IPS DF 6.9 (cell line): Measurements from ENCODE around the gene SDF2.
"Not testable (repeated sequence)": the region's sequence is repeated elsewhere in the genome, so short reads cannot be mapped to it uniquely, and the experiment has no call there.

Source experiments
- DNase-seq: peaks from one replicate; pipeline ENCODE4 v3.0.0-alpha.2; 2013; ENCODE audit warnings: low read depth, low spot score
- H3K27ac ChIP-seq: one replicate; pipeline ENCODE4 v1.5.1; 2013; ENCODE audit warnings: low read length, control low read depth
- H3K27me3 ChIP-seq: 2 replicates; pipeline ENCODE4 v1.6.1; 2013; ENCODE audit warnings: mild to moderate bottlenecking, low read length; ENCODE audit not compliant: control insufficient read depth, insufficient read depth
- H3K36me3 ChIP-seq: 2 replicates; pipeline ENCODE4 v1.6.1; 2013; ENCODE audit warnings: low read length; ENCODE audit not compliant: control insufficient read depth, insufficient read depth
- H3K4me1 ChIP-seq: 2 replicates; pipeline ENCODE4 v1.6.1; 2013; ENCODE audit warnings: low read length; ENCODE audit not compliant: control insufficient read depth, insufficient read depth
- H3K4me3 ChIP-seq: 2 replicates; pipeline ENCODE4 v1.5.1; 2013; ENCODE audit warnings: mild to moderate bottlenecking, low read length
- H3K9me3 ChIP-seq: 2 replicates; pipeline ENCODE4 v1.6.1; 2013; ENCODE audit warnings: low read length, inconsistent platforms; ENCODE audit not compliant: control insufficient read depth, insufficient read depth
- WGBS: extraction: QIAGEN DNeasy Blood & Tissue Kit; methylation state at CpG from one replicate; pipeline ENCODE4 v1.1.7; 2013; ENCODE audit warnings: mixed read lengths, missing lambda C conversion rate; ENCODE audit not compliant: insufficient read length, insufficient coverage; 5-methylcytosine and 5-hydroxymethylcytosine counted together

SDF2 gene

DNA sequence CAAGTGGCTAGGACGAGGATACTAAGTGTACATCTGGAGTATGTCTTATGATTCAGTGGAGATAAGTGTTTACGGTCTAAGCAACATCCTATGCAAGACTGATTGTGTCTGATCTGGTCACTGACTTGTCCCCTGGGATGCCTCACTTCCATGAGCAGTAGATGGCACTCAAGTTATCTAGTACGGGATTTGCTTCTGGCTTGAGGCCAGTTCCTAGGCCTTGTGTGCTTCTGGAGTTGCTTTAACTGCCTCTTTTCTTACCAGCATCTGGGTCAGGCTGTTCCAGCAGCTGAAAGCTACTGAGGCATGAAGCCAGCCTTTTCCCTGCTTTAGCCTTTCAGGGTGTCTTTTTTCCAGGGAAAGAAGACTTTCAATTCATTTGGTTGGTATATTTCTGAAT is 23.3 kb upstream of the SDF2 start:
- WGBS = no CpG with 5 or more reads among the region's 3 CpGs
- Histone ChIP-seq H3K4me1 (no peaks in the 10 kb centered on the region), H3K27me3 (no peaks in the 10 kb centered on the region), H3K36me3 (peaks cover 57% of the 10 kb centered on the region), H3K9me3 (no peaks in the 10 kb centered on the region), H3K27ac (no peak overlapping the region), H3K4me3 (no peak overlapping the region)
- no peak for DNase-seq

GRCh38 chr17:28682655-28683054 is 20.9 kb upstream of the SDF2 start:
- H3K27me3 ChIP-seq = no peaks in the 10 kb centered on the region
- no peak overlapping the region for H3K27ac ChIP-seq
- no peak for DNase-seq
- H3K4me1 ChIP-seq = no peaks in the 10 kb centered on the region
- H3K36me3 ChIP-seq = peaks cover 63% of the 10 kb centered on the region
- H3K4me3 ChIP-seq = no peak overlapping the region
- no peaks in the 10 kb centered on the region for H3K9me3 ChIP-seq
- no CpG with 5 or more reads among the region's 11 CpGs for WGBS

DNA sequence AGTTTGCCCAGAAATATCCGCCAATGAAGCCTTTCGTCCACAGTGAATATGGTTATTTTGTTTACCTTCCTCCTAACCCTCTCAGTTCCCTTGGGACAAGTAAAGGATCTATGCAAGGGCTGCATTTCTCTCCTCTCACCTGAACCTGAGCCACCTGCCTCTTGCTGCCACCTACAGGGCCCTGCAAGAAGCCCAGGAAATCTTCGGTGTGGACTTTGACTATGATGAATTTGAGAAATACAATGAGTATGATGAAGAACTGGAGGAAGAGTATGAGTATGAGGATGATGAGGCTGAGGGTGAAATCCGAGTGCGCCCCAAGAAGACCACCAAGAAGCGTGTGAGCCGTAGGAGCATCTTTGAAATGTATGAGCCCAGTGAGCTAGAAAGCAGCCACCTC is 14.3 kb upstream of the SDF2 start:
- no peaks in the 10 kb centered on the region for H3K9me3 ChIP-seq
- no peaks in the 10 kb centered on the region for H3K4me1 ChIP-seq
- DNase-seq = no peak
- H3K36me3 ChIP-seq = peaks cover 50% of the 10 kb centered on the region
- no peaks in the 10 kb centered on the region for H3K27me3 ChIP-seq
- no CpG with 5 or more reads among the region's 7 CpGs for whole genome bisulfite sequencing
- H3K27ac ChIP-seq = no peak overlapping the region
- H3K4me3 ChIP-seq = no peak overlapping the region

DNA sequence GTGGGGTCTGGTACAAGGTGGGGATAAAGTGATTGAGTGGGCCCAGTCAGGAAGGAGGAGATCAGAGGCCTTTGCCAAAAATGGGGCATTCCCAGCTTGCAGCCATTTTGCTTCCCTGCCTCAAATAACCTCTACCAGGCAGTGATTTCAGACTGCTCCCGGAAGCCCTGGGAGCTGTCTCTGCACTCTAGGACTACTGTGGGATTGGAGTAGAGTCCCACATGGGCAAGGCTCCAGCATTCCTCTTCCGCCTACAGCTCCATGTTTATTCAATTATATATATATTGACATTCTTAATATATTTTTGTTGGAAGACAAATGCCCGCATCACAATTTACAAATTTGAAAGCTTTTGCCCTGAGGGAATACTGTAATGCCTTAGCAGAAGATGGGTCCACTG is 13.8 kb upstream of the SDF2 start:
- Histone ChIP-seq H3K36me3 (peaks cover 50% of the 10 kb centered on the region), H3K4me1 (no peaks in the 10 kb centered on the region), H3K9me3 (no peaks in the 10 kb centered on the region), H3K27me3 (no peaks in the 10 kb centered on the region), H3K4me3 (no peak overlapping the region), H3K27ac (no peak overlapping the region)
- no peak for DNase-seq
- no CpG with 5 or more reads among the region's 3 CpGs for WGBS

DNA sequence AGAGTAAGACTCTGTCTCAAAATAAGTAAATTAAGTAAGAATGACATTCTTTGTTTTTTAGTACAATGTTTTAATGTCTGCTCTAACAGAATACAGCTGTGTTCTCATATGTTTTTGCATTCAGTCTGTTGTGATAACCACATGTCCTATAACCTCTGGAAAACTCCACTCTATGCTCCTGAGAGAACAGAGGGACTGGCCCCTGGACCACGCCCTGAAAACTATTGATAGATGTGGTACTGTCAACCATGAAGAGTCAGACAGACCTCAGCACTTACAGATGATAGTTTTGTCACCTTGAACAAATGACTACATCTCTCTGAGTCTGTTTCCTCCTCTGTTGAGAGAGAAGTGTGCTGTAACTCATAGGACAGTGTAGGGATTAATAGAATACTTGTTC is 8.2 kb upstream of the SDF2 start:
- Histone ChIP-seq H3K27me3 (no peaks in the 10 kb centered on the region), H3K4me1 (no peaks in the 10 kb centered on the region), H3K36me3 (peaks cover 20% of the 10 kb centered on the region), H3K9me3 (no peaks in the 10 kb centered on the region), H3K4me3 (no peak overlapping the region), H3K27ac (no peak overlapping the region)
- no CpG with 5 or more reads among the region's 1 CpG for WGBS
- no peak for DNase-seq

- DNase-seq = no peak
- H3K36me3 ChIP-seq = peaks cover 3% of the 10 kb centered on the region; the same call in 1 of the 2 replicates
- no CpG with 5 or more reads among the region's 1 CpG for WGBS
- H3K4me3 ChIP-seq = no peak overlapping the region
- no peaks in the 10 kb centered on the region for H3K9me3 ChIP-seq
- H3K27ac ChIP-seq = no peak overlapping the region
- no peaks in the 10 kb centered on the region for H3K27me3 ChIP-seq
- H3K4me1 ChIP-seq = no peaks in the 10 kb centered on the region
These were observed 6.2 kb upstream of the SDF2 start for GRCh38 chr17:28667870-28668269.

GRCh38 chr17:28665994-28666393 is 4.3 kb upstream of the SDF2 start:
- Histone ChIP-seq H3K4me3 (no peak overlapping the region), H3K4me1 (no peaks in the 10 kb centered on the region), H3K27me3 (no peaks in the 10 kb centered on the region), H3K27ac (no peak overlapping the region), H3K36me3 (peaks cover under 1% of the 10 kb centered on the region; the same call in 1 of the 2 replicates), H3K9me3 (no peaks in the 10 kb centered on the region)
- DNase-seq = no peak
- whole genome bisulfite sequencing = no CpG with 5 or more reads among the region's 2 CpGs

DNA sequence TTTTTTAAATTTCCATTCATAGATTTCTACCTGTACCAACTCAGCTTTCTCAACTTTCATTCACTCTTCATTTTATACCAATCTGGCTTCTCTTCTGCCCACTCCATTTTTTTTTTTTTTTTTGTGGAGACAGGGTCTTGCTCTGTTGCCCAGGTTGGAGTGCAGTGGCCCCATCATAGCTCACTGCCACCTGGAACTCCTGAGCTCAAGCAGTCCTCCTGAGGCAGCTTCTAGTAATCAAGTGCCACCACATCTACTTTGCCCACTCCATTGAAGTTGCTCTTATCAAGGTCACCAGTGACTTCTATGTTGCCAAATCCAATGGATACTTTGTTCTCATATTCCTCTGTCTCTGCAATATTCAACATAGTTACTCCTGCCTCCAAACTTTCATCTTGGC is 2.0 kb upstream of the SDF2 start:
- H3K27ac ChIP-seq = no peak overlapping the region
- H3K27me3 ChIP-seq = no peaks in the 10 kb centered on the region
- H3K4me3 ChIP-seq = no peak overlapping the region
- H3K9me3 ChIP-seq = no peaks in the 10 kb centered on the region
- no peak for DNase-seq
- no peaks in the 10 kb centered on the region for H3K4me1 ChIP-seq
- H3K36me3 ChIP-seq = peaks cover 2% of the 10 kb centered on the region; the same call in 1 of the 2 replicates

DNA sequence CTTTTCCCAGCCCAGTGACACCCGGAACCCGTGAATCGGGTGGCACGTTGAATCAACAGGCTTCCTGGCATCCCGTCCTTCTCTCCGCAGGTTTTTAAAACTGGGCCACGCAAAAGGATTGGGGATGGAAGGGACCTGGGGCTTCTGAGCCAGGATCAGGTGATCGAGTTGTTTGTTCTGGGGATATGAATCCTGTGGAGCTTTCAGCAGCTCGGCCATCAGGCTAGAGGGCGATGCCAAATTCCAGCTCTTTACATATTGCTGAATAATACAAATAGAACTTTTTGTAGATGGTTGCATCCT is 772 bp upstream of the SDF2 start:
- DNase-seq = no peak
- peak overlapping the region; percentile 68 for H3K4me3 ChIP-seq
- no peak overlapping the region for H3K27ac ChIP-seq
- 0 out of 2 replicates have a peak, but pooled peaks cover 2% of the 10 kb centered on the region for H3K36me3 ChIP-seq
- H3K4me1 ChIP-seq = no peaks in the 10 kb centered on the region
- H3K9me3 ChIP-seq = no peaks in the 10 kb centered on the region
- no CpG with 5 or more reads among the region's 10 CpGs for WGBS
- no peaks in the 10 kb centered on the region for H3K27me3 ChIP-seq

GRCh38 chr17:28659497-28659881 is 2.2 kb downstream of the SDF2 start:
- not testable (repeated sequence) for H3K9me3 ChIP-seq, H3K27ac ChIP-seq, H3K27me3 ChIP-seq, DNase-seq, H3K4me1 ChIP-seq, H3K4me3 ChIP-seq, H3K36me3 ChIP-seq
- WGBS = no CpG with 5 or more reads among the region's 23 CpGs

DNA sequence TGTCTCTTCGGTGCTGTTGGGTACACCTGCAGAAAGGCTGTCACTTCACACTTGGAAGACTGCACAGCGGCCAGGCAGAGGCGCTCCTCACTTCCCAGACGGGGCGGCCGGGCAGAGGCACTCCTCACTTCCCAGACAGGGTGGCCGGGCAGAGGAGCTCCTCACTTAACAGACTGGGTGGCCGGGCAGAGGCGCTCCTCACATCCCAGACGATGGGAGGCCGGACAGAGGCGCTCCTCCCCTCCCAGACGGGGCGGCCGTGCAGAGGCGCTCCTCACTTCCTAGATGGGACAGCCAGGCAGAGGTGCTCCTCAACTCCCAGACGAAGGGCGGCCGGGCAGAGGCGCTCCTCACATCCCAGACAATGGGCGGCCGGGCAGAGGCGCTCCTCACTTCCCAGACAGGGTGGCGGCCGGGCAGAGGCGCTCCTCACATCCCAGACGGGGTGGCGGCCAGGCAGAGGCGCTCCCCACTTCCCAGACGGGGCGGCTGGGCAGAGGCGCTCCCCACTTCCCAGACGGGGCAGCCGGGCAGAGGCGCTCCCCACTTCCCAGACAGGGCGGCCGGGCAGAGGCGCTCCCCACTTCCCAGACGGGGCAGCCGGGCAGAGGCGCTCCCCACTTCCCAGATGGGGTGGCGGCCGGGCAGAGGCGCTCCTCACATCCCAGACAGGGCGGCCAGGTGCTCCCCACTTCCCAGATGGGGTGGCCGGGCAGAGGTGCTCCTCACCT is 2.8 kb downstream of the SDF2 start:
- no CpG with 5 or more reads among the region's 46 CpGs for WGBS
- not testable (repeated sequence) for H3K27ac ChIP-seq, H3K4me3 ChIP-seq, H3K27me3 ChIP-seq, H3K36me3 ChIP-seq, H3K4me1 ChIP-seq, DNase-seq, H3K9me3 ChIP-seq
